Lower leg skin (tissue), 3 donors: Measurements from ENCODE around the gene PTPN3.

Experiments used
- POLR2A ChIP-seq, 2 donors: fragments of 450-650 bp; IDR thresholded peaks; one replicate each; pipeline ENCODE4 v1.6.1; 2016 to 2017; ENCODE audit warnings: antibody characterized with exemption in 2 of 2, mild to moderate bottlenecking in 1 of 2, moderate library complexity in 1 of 2
- TF ChIP-seq, protein P1 (sequence below), 3 donors: fragments of 450-650 bp; IDR thresholded peaks; one replicate each; pipeline ENCODE4 v1.5.1; 2016; ENCODE audit warnings: antibody characterized with exemption in 3 of 3, mild to moderate bottlenecking in 3 of 3, moderate library complexity in 2 of 3

DNA sequence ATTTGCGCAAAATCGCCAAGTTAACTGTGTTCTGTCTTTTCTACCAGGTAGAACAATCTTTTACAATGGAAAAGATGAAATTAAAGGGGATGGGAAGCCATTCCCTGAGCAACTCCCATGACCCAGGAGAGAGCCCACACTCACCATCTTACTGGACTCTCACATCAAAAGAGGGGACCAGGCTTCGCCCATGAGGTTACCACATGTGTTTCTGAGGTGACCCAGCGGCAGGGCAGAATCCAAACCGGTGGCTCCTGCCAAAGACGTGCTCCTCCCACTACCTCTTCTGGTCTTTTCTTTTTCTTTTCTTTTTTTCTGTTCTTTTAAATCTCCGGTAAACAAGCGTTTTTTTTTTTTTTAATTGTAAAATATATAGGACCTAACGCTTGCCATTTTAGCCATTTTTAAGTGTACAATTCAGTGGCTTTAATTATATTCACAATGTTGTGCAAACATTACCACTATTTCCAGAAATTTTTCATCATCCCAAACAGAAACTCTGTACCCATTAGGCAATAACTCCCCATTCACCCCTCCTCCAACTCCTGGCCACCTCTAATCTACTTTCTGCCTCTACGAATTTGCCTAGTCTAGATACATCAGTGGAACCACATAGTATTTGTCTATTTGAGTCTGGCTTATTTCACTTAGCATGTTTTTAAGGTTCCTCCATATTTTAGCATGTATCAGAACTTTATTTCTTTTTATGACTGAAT is 19.3 kb downstream of the PTPN3 start:
- TF ChIP-seq, protein P1, sequence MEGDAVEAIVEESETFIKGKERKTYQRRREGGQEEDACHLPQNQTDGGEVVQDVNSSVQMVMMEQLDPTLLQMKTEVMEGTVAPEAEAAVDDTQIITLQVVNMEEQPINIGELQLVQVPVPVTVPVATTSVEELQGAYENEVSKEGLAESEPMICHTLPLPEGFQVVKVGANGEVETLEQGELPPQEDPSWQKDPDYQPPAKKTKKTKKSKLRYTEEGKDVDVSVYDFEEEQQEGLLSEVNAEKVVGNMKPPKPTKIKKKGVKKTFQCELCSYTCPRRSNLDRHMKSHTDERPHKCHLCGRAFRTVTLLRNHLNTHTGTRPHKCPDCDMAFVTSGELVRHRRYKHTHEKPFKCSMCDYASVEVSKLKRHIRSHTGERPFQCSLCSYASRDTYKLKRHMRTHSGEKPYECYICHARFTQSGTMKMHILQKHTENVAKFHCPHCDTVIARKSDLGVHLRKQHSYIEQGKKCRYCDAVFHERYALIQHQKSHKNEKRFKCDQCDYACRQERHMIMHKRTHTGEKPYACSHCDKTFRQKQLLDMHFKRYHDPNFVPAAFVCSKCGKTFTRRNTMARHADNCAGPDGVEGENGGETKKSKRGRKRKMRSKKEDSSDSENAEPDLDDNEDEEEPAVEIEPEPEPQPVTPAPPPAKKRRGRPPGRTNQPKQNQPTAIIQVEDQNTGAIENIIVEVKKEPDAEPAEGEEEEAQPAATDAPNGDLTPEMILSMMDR (IDR thresholded peaks at IDR 0.05), result no peak
- no peak for TF ChIP-seq POLR2A (IDR thresholded peaks at IDR 0.05)
